Measurements from ENCODE around the gene RGMA. TPM values are rescaled to one million over a fixed set of nuclear protein-coding genes. Genes with fewer than 3 reads are reported as not detected.
A peak's percentile ranks its signal among the peaks of the same experiment; 100 is the strongest.

Gene RGMA
- total RNA-seq, 4 donors from 2014 or later: 2.4 to 10.3 (median 6.0) TPM

GRCh38 chr15:93030430-93031102, 58.4 kb downstream of the RGMA start:
- Histone ChIP-seq H3K27ac (peak overlapping the region in 2 of 3 donors; percentile 66 to 76), H3K4me1 (peaks cover 7 to 41% of the 10 kb centered on the region in 2 donors), H3K4me3 (replicated peaks in 1 of 3) (no peak overlapping the region), H3K27me3 (no peaks in the 10 kb centered on the region), H3K36me3 (peaks cover 10 to 13% of the 10 kb centered on the region in 2 donors), H3K9me3 (no peaks in the 10 kb centered on the region)
- peak; percentile 67 to 69 for DNase-seq
- WGBS, 2 donors: 16 to 27% methylated on average over 14 to 17 of the region's 20 CpGs
- intact Hi-C loops (cut with DNase I): loop anchor here (10.0 kb wide), 1 partner anchor 964 kb away; no protein-coding TSS in a partner anchor
- TF ChIP-seq POLR2A (IDR thresholded peaks at IDR 0.05) (no peak), CTCF (IDR thresholded peaks at IDR 0.05) (peak; percentile 63 to 87 (median 78))

- TF ChIP-seq POLR2A (IDR thresholded peaks at IDR 0.05): no peak
- TF ChIP-seq CTCF (IDR thresholded peaks at IDR 0.05): no peak
- Histone ChIP-seq H3K27ac (peak overlapping the region in 2 of 3 donors; percentile 66 to 76), H3K27me3 (no peaks in the 10 kb centered on the region), H3K9me3 (no peaks in the 10 kb centered on the region), H3K4me1 (peaks cover 7 to 41% of the 10 kb centered on the region in 2 donors), H3K4me3 (replicated peaks in 1 of 3) (no peak overlapping the region), H3K36me3 (peaks cover 16 to 20% of the 10 kb centered on the region in 2 donors)
- WGBS, 2 donors: 71 to 72% methylated on average over 10 to 12 of the region's 12 CpGs
- DNase-seq: no peak
- intact Hi-C loops (cut with DNase I): loop anchor here (10.0 kb wide), 2 partner anchors 235 to 965 kb away; no protein-coding TSS in a partner anchor
Observed at GRCh38 chr15:93029836-93030429, 59.1 kb downstream of the RGMA start.

- WGBS, 2 donors: 57 to 66% methylated on average over 13 to 16 of the region's 17 CpGs
- H3K4me3 ChIP-seq (replicated peaks in 1 of 3): no peak overlapping the region
Observed at GRCh38 chr15:93029214-93029835, 59.7 kb downstream of the RGMA start.

GRCh38 chr15:93028632-93029213, 60.3 kb downstream of the RGMA start:
- WGBS, 2 donors: 14 to 29% methylated on average over 21 of the region's 21 CpGs
- intact Hi-C loops (cut with DNase I): loop anchor here (10.0 kb wide), 1 partner anchor 234 kb away; no protein-coding TSS in a partner anchor
- H3K4me3 ChIP-seq (replicated peaks in 1 of 3): no peak overlapping the region
- peaks cover 24 to 28% of the 10 kb centered on the region in 2 donors for H3K36me3 ChIP-seq
- peaks cover 7 to 41% of the 10 kb centered on the region in 2 donors for H3K4me1 ChIP-seq
- no peaks in the 10 kb centered on the region for H3K27me3 ChIP-seq
- H3K9me3 ChIP-seq: no peaks in the 10 kb centered on the region
- DNase-seq: peak; percentile 94
- TF ChIP-seq CTCF (IDR thresholded peaks at IDR 0.05) (no peak), POLR2A (IDR thresholded peaks at IDR 0.05) (no peak)
- H3K27ac ChIP-seq: peak overlapping the region; percentile 64 to 76 (median 66)

More at GRCh38 chr15:93029214-93029835, 59.7 kb downstream of the RGMA start:
- H3K4me1 ChIP-seq: peaks cover 7 to 41% of the 10 kb centered on the region in 2 donors
- TF ChIP-seq CTCF (IDR thresholded peaks at IDR 0.05) (no peak), POLR2A (IDR thresholded peaks at IDR 0.05) (no peak)
- DNase-seq: peak in 1 of 2 donors; percentile 32
- peaks cover 22 to 26% of the 10 kb centered on the region in 2 donors for H3K36me3 ChIP-seq
- peak overlapping the region; percentile 64 to 76 (median 66) for H3K27ac ChIP-seq
- H3K9me3 ChIP-seq: no peaks in the 10 kb centered on the region
- intact Hi-C loops (cut with DNase I): loop anchor here (10.0 kb wide), 1 partner anchor 235 kb away; no protein-coding TSS in a partner anchor
- H3K27me3 ChIP-seq: no peaks in the 10 kb centered on the region
